Esophagus muscularis mucosa (tissue), 4 donors: ENCODE measurements around the gene RSRC1.

Experiments
- CTCF ChIP-seq, 3 experiments: fragments of 200-600 bp in 2 of 3; fragments of 450-650 bp in 1 of 3; sonication (generic) in 2 of 3; IDR thresholded peaks; one replicate each; pipeline ENCODE4 v1.5.1; 2017 to 2019; ENCODE audit warnings: antibody characterized with exemption in 3 of 3, mild to moderate bottlenecking in 2 of 3, moderate library complexity in 1 of 3
- EP300 ChIP-seq: sonication (generic); formaldehyde crosslinking; IDR thresholded peaks from one replicate; pipeline ENCODE4 v1.6.1; 2017; ENCODE audit warnings: antibody characterized with exemption
- POLR2A ChIP-seq: fragments of 450-650 bp; IDR thresholded peaks from one replicate; pipeline ENCODE4 v1.6.1; 2017; ENCODE audit warnings: antibody characterized with exemption, moderate library complexity, mild to moderate bottlenecking, low read depth

GRCh38 chr3:158101335-158102241 lies 8.3 kb upstream of the RSRC1 start:
- TF ChIP-seq CTCF (IDR thresholded peaks at IDR 0.05) (no peak), POLR2A (no peak), EP300 (no peak)
